Thymus (tissue), 11 donors: Measurements from ENCODE around the gene MAP7. TPM values are rescaled to one million over a fixed set of nuclear protein-coding genes. Genes with fewer than 3 reads are reported as not detected.
A peak's percentile ranks its signal among the peaks of the same experiment; 100 is the strongest.

ENCODE experiments used
- DNase-seq, 9 donors: peaks; one replicate each; pipeline ENCODE4 v3.0.0-alpha.2; 2013; ENCODE audit warnings: low spot score in 9 of 9, low read depth in 6 of 9, missing footprints in 1 of 9
- H3K27ac ChIP-seq, 2 donors: one replicate each; pipeline ENCODE4 v1.5.1; 2013; ENCODE audit warnings: control low read depth in 1 of 2, low read depth in 1 of 2, low read length in 1 of 2, mild to moderate bottlenecking in 1 of 2, moderate library complexity in 1 of 2
- H3K27me3 ChIP-seq, 2 donors: one replicate each; pipeline ENCODE4 v1.5.1; 2013; ENCODE audit warnings: low read length in 1 of 2; ENCODE audit not compliant: control insufficient read depth in 2 of 2, insufficient read depth in 1 of 2
- H3K36me3 ChIP-seq, 2 donors: one replicate each; pipeline ENCODE4 v1.5.1; 2013; ENCODE audit warnings: low read length in 1 of 2, mild to moderate bottlenecking in 1 of 2, moderate library complexity in 1 of 2; ENCODE audit not compliant: control insufficient read depth in 2 of 2, insufficient read depth in 2 of 2
- H3K4me1 ChIP-seq, 2 donors: one replicate each; pipeline ENCODE4 v1.5.1; 2013; ENCODE audit warnings: low read length in 2 of 2; ENCODE audit not compliant: control insufficient read depth in 2 of 2, insufficient read depth in 2 of 2
- H3K4me3 ChIP-seq, 2 donors: one replicate each; pipeline ENCODE4 v1.5.1; 2013; ENCODE audit warnings: low read length in 2 of 2, control low read depth in 1 of 2, mild to moderate bottlenecking in 1 of 2
- H3K9me3 ChIP-seq, 2 donors: one replicate each; pipeline ENCODE4 v1.5.1; 2013; ENCODE audit warnings: low read length in 1 of 2, mild to moderate bottlenecking in 1 of 2; ENCODE audit not compliant: control insufficient read depth in 2 of 2, insufficient read depth in 1 of 2
- WGBS: extraction: QIAGEN DNeasy Blood & Tissue Kit; methylation state at CpG from one replicate; pipeline ENCODE4 v1.1.7; 2013; 5-methylcytosine and 5-hydroxymethylcytosine counted together
- polyA plus RNA-seq: library from polyadenylated mRNA; stranded (reverse); fragments of 200-250 nt; gene quantifications from one replicate; pipeline ENCODE4 v1.2.3, GENCODE V29; 2013
- total RNA-seq: library from RNA; stranded (reverse); fragments of 120-200 nt; gene quantifications from one replicate; pipeline ENCODE4 v1.2.4, GENCODE V29; 2013
- donor health status: healthy.

Gene MAP7
- total and polyA plus RNA-seq, 2 donors, result 2.5 to 7.8 TPM

DNA sequence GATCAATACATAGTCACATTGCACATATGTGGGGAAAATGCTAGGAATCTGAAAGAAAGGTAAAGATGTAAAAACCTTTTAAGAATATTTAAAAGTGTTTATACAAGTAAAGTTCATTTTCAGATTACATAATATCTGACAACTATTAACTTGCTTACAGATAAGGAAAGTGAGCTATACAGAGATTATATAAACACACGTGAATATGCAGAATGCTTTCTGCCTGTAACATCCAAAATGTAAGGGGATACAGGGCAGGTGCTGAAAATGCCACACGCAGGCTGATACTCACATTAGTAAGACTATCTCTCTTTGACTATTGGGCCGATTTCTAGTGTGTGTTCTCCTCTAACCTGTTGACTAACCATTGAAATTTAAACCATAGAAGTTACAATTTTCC, 17.9 kb upstream of the MAP7 start:
- H3K36me3 ChIP-seq, result no peaks in the 10 kb centered on the region

DNA sequence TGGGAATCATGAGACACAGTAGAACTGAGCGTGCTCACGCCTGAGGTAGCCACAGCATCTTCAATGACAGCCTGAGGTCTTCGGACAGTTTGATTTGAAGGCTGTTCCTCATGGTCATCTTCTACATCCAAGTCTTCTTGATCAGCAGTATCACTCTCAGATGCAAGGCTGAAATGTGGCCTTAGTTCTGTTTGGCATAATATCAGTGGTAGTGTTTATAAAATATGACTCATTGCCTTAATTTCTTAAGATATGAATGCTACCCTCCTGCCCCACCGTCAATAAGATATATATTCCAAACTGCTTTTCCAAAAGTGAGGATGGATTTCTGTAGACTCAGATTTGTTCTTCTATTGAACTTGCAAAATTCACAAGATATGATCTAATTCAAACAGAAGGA, 17.5 kb upstream of the MAP7 start:
- 97% methylated on average over 4 of the region's 4 CpGs for WGBS
- no peak for DNase-seq
- peaks cover 0 to 6% of the 10 kb centered on the region in 2 donors for H3K9me3 ChIP-seq
- H3K4me3 ChIP-seq, result no peak overlapping the region
- H3K27ac ChIP-seq, result no peak overlapping the region
- no peaks in the 10 kb centered on the region for H3K36me3 ChIP-seq
- no peaks in the 10 kb centered on the region for H3K27me3 ChIP-seq
- H3K4me1 ChIP-seq, result peaks cover 7 to 17% of the 10 kb centered on the region in 2 donors

More for the DNA sequence above, 17.9 kb upstream of the MAP7 start:
- no peak overlapping the region for H3K27ac ChIP-seq
- 85% methylated on average over 3 of the region's 3 CpGs for WGBS
- no peak for DNase-seq
- no peaks in the 10 kb centered on the region for H3K27me3 ChIP-seq
- no peak overlapping the region for H3K4me3 ChIP-seq
- peaks cover 7 to 16% of the 10 kb centered on the region in 2 donors for H3K4me1 ChIP-seq
- H3K9me3 ChIP-seq, result peaks cover 0 to 6% of the 10 kb centered on the region in 2 donors

DNA sequence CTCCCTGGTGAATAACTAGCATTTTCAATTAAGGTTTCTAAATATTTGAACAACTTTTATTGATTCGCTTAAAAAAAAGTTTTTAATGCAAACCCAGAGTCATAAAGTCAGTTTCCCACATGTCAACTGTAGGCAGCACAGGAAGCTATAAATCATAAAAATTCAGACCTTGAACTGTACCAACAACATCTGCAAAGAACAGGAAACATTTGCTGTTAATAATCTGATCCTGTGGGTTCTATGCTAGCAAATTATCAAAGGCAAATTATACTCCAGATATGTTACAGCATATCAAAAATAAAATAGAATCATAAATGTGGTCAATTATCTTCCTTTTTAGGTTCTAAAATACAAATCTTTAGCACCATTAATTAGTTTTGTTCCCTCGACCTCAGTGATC, 16.6 kb upstream of the MAP7 start:
- no peak for DNase-seq

DNA sequence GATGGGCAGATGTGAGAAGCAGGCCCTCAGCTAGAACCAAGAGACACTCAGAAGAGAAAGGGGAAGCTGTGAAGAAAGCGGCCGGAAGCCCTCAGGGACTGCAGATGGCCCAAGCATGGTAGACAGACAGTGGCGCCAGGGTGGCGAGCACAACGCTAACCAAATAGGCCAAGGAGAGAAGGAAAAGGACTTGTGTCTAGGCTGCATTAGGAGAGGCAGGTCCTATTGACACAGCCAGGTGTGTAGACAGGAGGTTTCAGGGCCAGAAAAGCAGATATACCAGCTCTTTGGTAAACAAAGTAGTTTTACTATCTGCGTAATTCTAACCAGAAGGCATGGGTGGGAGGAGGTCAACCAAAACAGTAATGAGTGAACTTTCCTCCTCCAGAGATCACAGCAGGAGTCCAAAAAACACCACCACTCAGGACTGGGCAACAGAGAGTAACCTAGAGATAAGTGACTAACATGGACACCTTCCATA, 15.8 kb upstream of the MAP7 start:
- WGBS, result 42% methylated on average over 6 of the region's 6 CpGs
- Histone ChIP-seq H3K9me3 (peaks cover 0 to 3% of the 10 kb centered on the region in 2 donors), H3K4me1 (peaks cover 7 to 19% of the 10 kb centered on the region in 2 donors)

More for the DNA sequence above, 16.6 kb upstream of the MAP7 start:
- H3K36me3 ChIP-seq, result no peaks in the 10 kb centered on the region
- WGBS, result 7% methylated on average over 2 of the region's 2 CpGs
- H3K4me1 ChIP-seq, result peaks cover 7 to 19% of the 10 kb centered on the region in 2 donors
- H3K4me3 ChIP-seq, result no peak overlapping the region
- H3K9me3 ChIP-seq, result peaks cover 0 to 6% of the 10 kb centered on the region in 2 donors
- no peaks in the 10 kb centered on the region for H3K27me3 ChIP-seq
- H3K27ac ChIP-seq, result peak overlapping the region in 1 of 2 donors; percentile 55

DNA sequence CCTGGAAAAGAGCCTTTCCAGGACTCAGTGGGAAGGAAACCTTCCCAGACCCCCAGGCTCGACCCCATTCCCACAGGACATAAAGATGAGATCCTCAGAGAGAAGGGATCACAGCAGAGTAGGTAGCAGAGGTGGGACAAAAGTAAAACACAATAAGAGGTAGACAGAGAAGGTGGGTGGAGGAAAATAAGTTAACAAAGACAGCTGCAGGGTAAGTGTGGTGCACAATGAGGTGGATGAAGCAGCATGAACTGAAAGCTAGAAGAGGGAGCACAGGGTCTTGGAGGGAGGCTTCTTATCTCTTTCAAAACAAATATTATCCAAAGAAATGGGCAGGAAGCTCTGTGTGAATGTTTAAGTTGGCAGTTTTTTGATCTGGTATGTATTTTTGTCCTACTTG, 14.0 kb upstream of the MAP7 start:
- H3K27ac ChIP-seq, result peak overlapping the region; percentile 36 to 67

More for the DNA sequence above, 15.8 kb upstream of the MAP7 start:
- no peak overlapping the region for H3K4me3 ChIP-seq
- peaks cover 0 to 3% of the 10 kb centered on the region in 2 donors for H3K36me3 ChIP-seq
- no peaks in the 10 kb centered on the region for H3K27me3 ChIP-seq
- peak overlapping the region in 1 of 2 donors; percentile 55 for H3K27ac ChIP-seq
- no peak for DNase-seq

DNA sequence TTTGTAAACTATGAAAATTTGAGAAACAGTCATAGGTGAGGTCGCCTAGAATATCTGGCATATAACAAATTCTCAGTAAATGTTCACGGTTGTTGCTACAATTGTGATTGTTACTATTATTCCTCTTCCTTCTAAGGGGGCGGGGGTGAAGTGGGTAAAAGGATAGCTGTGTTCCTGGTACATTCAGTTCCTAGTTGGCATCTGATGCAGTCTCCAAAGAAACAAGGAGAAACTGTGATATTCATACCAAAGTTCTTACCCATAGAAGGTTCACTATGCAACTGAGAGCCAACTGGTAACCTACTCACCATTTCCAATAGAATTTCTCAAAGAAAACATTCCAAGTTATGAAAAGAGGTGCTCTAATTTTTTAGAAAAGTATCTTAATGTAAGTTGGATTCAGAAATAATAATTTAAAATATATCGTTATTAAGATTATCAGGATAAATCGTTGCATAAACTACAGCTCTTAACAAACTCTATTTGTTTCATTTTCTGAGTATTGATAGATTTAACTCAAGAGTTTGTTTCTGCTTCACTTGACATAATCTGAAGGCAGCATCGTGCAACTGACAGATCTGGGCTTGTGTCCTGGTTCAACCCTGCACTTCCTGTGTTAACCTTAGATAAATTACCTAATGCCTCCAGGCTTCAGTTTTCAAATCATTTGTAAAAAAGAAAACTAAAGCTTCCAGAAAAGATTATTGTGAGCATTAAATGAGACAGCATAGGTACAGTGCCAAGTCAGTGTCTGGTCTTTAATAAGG, 13.3 kb upstream of the MAP7 start:
- Histone ChIP-seq H3K27me3 (no peaks in the 10 kb centered on the region), H3K4me1 (peaks cover 7 to 19% of the 10 kb centered on the region in 2 donors), H3K9me3 (no peaks in the 10 kb centered on the region), H3K4me3 (no peak overlapping the region), H3K36me3 (peaks cover 0 to 4% of the 10 kb centered on the region in 2 donors), H3K27ac (peak overlapping the region in 1 of 2 donors; percentile 67)
- no peak for DNase-seq
- WGBS, result 74% methylated on average over 6 of the region's 6 CpGs

More for the DNA sequence above, 14.0 kb upstream of the MAP7 start:
- peaks cover 0 to 4% of the 10 kb centered on the region in 2 donors for H3K36me3 ChIP-seq
- WGBS, result 52% methylated on average over 1 of the region's 1 CpG
- no peaks in the 10 kb centered on the region for H3K9me3 ChIP-seq
- no peaks in the 10 kb centered on the region for H3K27me3 ChIP-seq
- no peak for DNase-seq
- no peak overlapping the region for H3K4me3 ChIP-seq
- H3K4me1 ChIP-seq, result peaks cover 7 to 19% of the 10 kb centered on the region in 2 donors

DNA sequence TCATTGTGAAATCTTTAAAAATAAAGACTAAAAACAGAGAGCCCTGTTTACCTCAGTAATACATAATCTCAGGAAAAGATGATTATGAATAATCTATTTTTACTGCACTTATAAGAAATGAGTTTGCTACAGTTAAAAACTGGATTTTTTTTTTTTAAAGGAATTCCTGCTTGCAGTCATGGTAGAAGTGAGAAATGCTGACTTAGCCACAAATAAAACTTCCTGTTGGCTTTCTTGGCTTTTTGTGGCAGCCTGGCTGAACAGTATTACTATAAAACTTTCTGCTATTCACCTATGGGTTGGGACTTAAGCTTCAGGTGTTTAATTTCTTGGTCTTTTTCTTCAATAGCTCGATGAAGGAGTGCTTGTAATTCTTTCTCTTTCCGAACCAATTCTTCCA, 12.0 kb upstream of the MAP7 start:
- H3K9me3 ChIP-seq, result no peaks in the 10 kb centered on the region
- no peak for DNase-seq
- WGBS, result 36% methylated on average over 2 of the region's 2 CpGs
- no peak overlapping the region for H3K27ac ChIP-seq
- H3K4me3 ChIP-seq, result no peak overlapping the region
- H3K4me1 ChIP-seq, result peaks cover 7 to 19% of the 10 kb centered on the region in 2 donors
- H3K27me3 ChIP-seq, result no peaks in the 10 kb centered on the region
- peaks cover 0 to 4% of the 10 kb centered on the region in 2 donors for H3K36me3 ChIP-seq

DNA sequence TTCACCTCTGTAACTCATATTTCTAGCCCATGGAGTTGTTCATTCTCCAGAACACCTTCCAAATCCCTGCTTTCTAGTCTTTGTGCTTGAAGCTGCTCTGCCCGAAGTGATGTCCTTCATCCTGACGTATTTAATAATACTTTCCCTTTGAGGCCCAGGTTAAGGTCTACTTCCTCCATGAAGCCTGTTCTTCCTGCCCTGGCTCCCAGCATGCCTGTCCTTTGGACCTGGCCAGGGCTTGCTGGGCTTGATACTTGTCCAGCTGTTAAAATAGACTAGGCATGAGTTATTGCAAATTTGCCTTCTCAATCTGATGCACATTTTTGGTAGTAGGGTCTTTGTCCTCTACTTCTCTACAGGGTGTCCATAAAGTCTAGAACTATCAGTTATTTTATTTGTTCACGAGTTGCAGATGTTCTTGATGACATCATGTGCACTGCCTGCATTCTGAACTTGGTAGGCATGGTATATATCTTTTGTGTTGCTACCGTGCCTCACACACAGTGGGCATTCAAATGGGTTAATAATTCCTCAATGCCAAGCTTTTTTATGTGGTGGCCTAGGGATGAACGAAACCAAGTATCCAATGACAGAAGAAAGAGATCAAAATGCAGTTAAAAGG, 3.1 kb upstream of the MAP7 start:
- peaks cover 19 to 34% of the 10 kb centered on the region in 2 donors for H3K27me3 ChIP-seq
- H3K4me1 ChIP-seq, result peaks cover 10 to 11% of the 10 kb centered on the region in 2 donors
- H3K9me3 ChIP-seq, result no peaks in the 10 kb centered on the region
- WGBS, result 95% methylated on average over 5 of the region's 5 CpGs
- H3K36me3 ChIP-seq, result no peaks in the 10 kb centered on the region
- no peak overlapping the region for H3K4me3 ChIP-seq
- H3K27ac ChIP-seq, result no peak overlapping the region
- no peak for DNase-seq

DNA sequence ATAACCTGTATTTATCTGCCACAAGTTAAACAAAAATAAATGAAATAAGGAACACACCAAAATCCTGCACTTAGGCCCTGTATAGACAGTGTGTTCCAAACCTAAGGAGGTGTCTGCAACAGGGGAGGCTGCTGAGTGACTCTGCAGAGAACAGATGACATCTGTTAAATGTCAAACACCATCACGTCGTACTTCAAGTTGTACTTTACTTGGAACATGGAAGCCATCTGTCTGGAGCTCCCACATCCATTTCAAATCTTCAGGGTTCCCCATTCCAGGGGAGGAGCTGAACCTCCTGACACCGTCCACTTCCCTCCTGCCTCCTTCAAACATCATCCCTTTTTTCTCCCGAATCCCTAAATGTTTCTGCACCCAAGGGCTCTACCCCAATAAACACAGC, 1.8 kb upstream of the MAP7 start:
- Histone ChIP-seq H3K36me3 (no peaks in the 10 kb centered on the region), H3K4me3 (no peak overlapping the region)

More for the DNA sequence above, 1.8 kb upstream of the MAP7 start:
- no peak overlapping the region for H3K27ac ChIP-seq
- no peaks in the 10 kb centered on the region for H3K9me3 ChIP-seq
- H3K4me1 ChIP-seq, result peaks cover 10 to 11% of the 10 kb centered on the region in 2 donors
- DNase-seq, result no peak
- WGBS, result 97% methylated on average over 4 of the region's 4 CpGs
- H3K27me3 ChIP-seq, result peaks cover 19 to 34% of the 10 kb centered on the region in 2 donors
